ENCODE results near the gene ACTG1. TPM values are rescaled to one million over a fixed set of nuclear protein-coding genes. Genes with fewer than 3 reads are reported as not detected.

The ACTG1 gene
- total RNA-seq, 1 donor, result 10,242 TPM

GRCh38 chr17:81526662-81527571, 14.3 kb upstream of the ACTG1 start:
- H3K4me3 ChIP-seq (ENCODE audit: low read depth, low read length), result no peak overlapping the region
- DNase-seq (ENCODE audit: low read depth), result no peak
- TF ChIP-seq, protein P1, sequence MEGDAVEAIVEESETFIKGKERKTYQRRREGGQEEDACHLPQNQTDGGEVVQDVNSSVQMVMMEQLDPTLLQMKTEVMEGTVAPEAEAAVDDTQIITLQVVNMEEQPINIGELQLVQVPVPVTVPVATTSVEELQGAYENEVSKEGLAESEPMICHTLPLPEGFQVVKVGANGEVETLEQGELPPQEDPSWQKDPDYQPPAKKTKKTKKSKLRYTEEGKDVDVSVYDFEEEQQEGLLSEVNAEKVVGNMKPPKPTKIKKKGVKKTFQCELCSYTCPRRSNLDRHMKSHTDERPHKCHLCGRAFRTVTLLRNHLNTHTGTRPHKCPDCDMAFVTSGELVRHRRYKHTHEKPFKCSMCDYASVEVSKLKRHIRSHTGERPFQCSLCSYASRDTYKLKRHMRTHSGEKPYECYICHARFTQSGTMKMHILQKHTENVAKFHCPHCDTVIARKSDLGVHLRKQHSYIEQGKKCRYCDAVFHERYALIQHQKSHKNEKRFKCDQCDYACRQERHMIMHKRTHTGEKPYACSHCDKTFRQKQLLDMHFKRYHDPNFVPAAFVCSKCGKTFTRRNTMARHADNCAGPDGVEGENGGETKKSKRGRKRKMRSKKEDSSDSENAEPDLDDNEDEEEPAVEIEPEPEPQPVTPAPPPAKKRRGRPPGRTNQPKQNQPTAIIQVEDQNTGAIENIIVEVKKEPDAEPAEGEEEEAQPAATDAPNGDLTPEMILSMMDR (IDR thresholded peaks at IDR 0.05; ENCODE audit: insufficient read depth, low read depth, low read length), result no peak

- no peak overlapping the region for H3K4me3 ChIP-seq (ENCODE audit: low read depth, low read length)
- no peak for DNase-seq (ENCODE audit: low read depth)
- TF ChIP-seq, protein P1 (IDR thresholded peaks at IDR 0.05; ENCODE audit: insufficient read depth, low read depth, low read length), result no peak
These were observed 12.2 kb upstream of the ACTG1 start for GRCh38 chr17:81524865-81525159.

DNA sequence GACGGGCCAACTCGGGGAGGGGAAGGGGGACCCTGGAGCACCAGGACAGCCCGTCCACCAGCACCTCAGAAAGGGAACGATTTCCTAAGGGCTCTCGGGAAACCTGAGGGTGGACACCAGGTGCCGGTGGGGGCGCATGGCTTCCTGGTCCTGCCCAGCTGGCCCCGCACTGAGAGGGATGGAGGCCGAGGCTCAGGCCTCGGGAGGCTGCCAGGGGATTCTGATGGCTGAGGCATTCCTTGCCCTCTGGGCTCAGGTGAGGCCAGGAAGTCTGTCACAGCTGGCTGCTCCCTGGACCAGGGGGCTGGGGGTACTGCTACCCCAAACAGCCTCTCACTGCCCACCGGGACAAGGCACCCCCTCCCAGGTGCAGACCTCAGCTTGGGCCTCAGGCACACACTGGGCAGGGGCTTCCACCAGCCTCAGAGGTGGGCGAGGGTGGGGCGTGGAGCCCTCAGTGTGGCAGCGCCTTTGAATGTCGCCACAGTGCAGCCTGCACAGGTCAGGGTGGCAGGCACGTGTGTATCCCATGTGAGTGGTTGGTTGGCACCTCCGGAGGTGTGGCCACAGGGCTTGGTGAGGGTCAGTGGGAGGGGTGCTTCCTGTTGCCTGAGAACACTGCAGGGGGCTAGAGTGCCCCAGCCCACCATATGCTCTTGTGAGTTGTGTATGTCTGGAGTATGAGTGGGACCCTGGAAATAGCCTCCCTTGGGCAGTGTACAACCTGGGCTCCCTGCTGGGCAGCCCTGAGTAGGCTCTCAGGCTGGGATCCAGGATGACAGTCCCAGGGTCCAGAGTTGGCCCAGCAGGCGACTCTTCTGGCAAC, 11.7 kb upstream of the ACTG1 start:
- TF ChIP-seq, protein P1 (IDR thresholded peaks at IDR 0.05; ENCODE audit: insufficient read depth, low read depth, low read length), result no peak
- no peak for DNase-seq (ENCODE audit: low read depth)
- H3K4me3 ChIP-seq (ENCODE audit: low read depth, low read length), result no peak overlapping the region

DNA sequence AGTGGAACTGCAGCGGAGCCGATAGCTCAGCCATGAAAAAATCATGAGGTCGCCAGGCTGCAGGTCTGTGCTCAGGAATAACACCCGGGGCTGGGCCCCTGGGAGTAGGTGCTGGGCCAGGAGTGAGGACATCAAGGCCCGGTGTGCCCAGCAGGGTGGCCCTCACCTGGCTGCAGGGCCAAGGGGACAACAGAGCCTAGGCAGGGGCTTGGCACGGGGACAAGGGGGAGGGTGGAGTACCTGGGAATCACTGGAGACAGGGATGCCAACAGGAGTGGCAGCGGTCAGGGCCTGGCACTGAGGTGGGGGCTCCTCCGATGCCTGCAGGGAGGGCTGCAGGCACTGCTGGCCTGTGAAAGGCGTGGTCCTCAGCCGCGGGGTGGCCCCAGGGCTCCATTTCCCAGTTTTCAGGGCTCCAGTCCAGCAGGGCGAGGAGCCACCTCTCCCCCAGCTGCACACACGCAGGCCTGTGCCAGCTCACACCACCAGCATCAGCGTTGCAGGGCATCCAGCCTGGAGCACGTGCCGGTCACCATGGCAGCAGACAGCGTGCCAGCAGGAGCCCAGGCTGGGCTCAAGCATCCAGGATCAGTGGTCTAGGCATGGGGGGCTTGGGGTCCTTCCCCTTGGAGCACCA, 10.9 kb upstream of the ACTG1 start:
- no peak for DNase-seq (ENCODE audit: low read depth)
- TF ChIP-seq, protein P1 (IDR thresholded peaks at IDR 0.05; ENCODE audit: insufficient read depth, low read depth, low read length), result no peak
- H3K4me3 ChIP-seq (ENCODE audit: low read depth, low read length), result no peak overlapping the region

GRCh38 chr17:81522491-81523401, 10.1 kb upstream of the ACTG1 start:
- DNase-seq (ENCODE audit: low read depth), result peak; percentile 36
- H3K4me3 ChIP-seq (ENCODE audit: low read depth, low read length), result no peak overlapping the region
- TF ChIP-seq, protein P1 (IDR thresholded peaks at IDR 0.05; ENCODE audit: insufficient read depth, low read depth, low read length), result peak; percentile 45
